ENCODE data around the gene CEMIP2.

Gene CEMIP2

DNA sequence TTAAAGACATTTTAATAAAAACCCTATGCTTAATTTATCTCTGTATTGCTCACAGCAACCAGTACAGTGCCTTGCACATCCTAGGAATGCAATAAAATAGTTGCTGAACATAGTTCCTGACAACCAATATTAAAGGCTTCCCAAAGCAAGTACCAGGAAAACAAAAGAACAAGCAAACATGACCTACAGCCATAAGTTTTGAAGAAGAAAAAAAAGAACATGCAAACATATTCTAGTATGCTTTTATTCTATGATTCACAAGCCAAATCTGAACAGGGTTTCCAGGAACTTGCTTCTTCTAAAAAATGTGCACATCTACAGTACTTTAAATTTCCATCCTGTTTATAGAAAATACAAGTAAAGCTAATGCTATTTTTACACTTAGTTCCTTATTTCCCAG is 4.5 kb downstream of the CEMIP2 start:
- Mint-ChIP-seq H3K27ac (peak overlapping the region; percentile 92), H3K9me3 (no peaks in the 10 kb centered on the region), H3K36me3 (peaks cover 9% of the 10 kb centered on the region), H3K4me3 (peak overlapping the region; percentile 95), H3K27me3 (no peaks in the 10 kb centered on the region), H3K4me1 (peaks cover 78% of the 10 kb centered on the region)

DNA sequence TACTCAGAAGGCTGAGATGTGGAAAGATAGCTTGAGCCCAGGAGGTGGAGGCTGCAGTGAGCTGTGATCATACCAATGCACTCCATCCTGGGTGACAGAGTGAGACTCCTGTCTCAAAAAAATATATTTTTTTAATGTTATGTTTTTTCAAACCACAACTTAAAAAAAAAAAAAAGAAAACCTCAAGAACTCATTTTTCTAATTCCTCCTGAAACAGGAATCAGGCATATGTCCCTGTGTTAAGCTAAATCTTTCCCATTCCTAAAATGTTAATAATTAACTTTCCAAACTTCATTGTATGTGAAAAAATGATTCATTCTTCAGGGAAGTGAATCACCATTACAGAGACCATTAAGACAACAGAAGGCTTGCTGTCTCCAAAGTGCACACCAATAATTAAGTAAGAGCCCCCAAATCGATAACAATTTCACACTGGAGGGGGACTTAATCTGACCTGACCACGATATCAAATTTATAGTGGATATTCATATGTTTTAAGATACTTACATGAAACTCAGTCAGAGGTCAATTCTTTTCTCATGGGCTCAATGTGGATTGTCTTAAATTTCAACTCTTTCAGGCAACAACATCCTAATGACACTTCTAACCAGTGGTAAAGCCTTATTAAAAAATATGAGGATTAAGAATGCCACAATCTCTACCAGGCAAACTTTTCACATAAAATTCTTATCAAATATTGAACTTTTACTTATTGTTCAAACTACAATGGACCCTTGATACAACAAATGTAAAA is 5.2 kb downstream of the CEMIP2 start:
- peak overlapping the region; percentile 95 for H3K4me3 Mint-ChIP-seq
- peak overlapping the region; percentile 92 for H3K27ac Mint-ChIP-seq
- peaks cover 85% of the 10 kb centered on the region for H3K4me1 Mint-ChIP-seq
- H3K27me3 Mint-ChIP-seq = no peaks in the 10 kb centered on the region
- no peaks in the 10 kb centered on the region for H3K9me3 Mint-ChIP-seq
- H3K36me3 Mint-ChIP-seq = peaks cover 10% of the 10 kb centered on the region

DNA sequence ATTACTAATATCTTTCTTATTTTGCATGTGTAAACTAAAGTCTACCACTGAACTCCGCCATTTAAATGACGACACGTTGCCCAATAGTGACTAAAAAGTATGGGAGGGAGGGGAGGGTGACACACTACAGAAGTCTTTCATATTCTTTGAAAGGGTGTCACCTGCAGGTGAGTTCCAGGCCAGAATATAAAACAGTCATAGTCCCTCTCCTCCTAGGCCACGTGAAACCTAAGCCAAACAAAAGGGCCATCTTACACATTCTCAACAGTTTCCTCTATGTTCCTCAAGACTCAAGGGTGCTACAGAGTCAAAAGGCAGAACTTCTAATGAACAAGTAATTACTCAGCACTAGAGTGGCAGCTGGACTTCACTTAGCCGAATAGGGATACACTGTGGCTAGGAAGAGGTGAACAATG is 6.4 kb downstream of the CEMIP2 start:
- Mint-ChIP-seq H3K36me3 (peaks cover 10% of the 10 kb centered on the region), H3K27ac (peak overlapping the region; percentile 62), H3K4me3 (peak overlapping the region; percentile 62), H3K9me3 (no peaks in the 10 kb centered on the region), H3K4me1 (peaks cover 92% of the 10 kb centered on the region), H3K27me3 (no peaks in the 10 kb centered on the region)

DNA sequence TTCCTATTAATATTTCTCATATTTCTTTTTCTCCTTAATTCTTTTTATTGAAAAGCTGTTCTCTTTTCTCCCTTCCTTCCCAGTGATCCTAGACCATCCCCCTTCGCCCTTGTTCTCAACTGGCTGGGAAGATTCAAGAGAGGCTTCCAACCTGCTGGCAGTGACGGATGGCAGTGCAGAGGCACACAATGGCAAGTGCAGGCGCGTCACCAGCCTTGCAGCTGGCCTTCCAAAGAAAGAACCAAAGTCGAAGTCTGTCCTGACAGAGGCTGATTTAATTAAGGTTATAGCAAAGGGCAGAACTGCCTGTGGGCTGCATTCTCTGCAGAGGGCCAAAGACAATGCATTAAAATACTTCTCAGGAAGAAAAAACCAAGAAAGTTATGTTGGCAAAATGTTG is 7.4 kb downstream of the CEMIP2 start:
- Mint-ChIP-seq H3K4me1 (peaks cover 96% of the 10 kb centered on the region), H3K27ac (peak overlapping the region; percentile 51), H3K27me3 (no peaks in the 10 kb centered on the region), H3K4me3 (peak overlapping the region; percentile 57), H3K36me3 (peaks cover 7% of the 10 kb centered on the region), H3K9me3 (no peaks in the 10 kb centered on the region)

DNA sequence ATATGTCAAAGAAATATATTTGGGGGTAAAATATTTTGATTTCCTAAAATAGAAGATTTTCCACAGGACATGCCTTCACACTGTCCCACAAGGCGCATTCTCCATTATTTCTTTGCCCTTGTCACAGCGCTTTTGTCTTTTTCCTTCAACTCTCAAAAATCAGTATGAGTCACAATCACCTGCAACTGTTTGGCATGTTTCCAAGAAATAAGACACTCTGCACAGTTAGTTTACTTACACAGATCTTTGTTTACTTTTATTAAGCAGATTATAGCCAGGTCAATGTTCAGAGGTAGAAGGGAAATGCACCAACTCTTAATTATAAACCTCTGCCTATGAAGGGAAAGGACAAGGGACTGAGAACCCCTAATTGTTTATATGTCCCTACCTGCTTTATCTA is 9.5 kb downstream of the CEMIP2 start:
- Mint-ChIP-seq H3K4me3 (peak overlapping the region; percentile 44), H3K4me1 (peaks cover 94% of the 10 kb centered on the region), H3K27me3 (no peaks in the 10 kb centered on the region), H3K9me3 (no peaks in the 10 kb centered on the region), H3K36me3 (peaks cover 5% of the 10 kb centered on the region), H3K27ac (peak overlapping the region; percentile 91)

DNA sequence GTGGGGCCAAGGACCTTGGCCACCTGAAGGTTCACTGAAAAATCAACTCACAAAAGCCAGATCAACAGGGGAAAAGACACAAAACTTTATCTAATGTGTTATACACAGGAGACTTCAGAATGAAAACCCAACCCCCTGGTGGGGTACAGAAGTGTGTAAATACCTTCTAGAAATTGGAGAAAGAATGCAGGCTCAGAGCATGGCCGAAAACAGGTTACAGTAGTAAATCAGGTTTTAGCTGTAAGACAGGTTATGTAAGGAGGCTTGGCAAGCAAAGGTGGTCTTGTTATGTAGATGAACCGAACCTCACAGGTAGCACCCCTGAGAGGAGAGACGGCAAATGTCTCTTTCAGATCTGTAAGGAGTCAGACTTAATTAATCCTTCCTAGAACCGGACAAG is 10.0 kb downstream of the CEMIP2 start:
- Mint-ChIP-seq H3K4me1 (peaks cover 91% of the 10 kb centered on the region), H3K4me3 (peak overlapping the region; percentile 19), H3K9me3 (no peaks in the 10 kb centered on the region)

DNA sequence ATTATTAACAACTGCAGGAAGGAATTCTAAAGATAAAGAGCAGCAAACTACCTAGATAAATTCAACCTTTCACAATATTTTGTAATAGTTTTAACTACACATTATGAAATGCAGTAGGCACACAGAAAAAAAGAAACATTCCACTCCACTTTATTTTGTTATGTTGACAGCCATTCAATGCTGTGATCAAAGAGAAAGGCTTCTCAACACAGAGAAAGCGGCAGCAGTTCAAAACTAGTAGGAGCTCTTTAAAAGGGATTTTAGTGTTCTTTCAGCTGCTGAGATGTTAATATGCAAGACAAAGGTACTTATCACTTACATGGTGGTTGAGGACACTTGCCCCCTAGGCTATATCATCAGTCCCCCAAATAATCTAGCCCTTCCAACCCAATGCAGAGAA is 11.6 kb downstream of the CEMIP2 start:
- H3K36me3 Mint-ChIP-seq = peaks cover 5% of the 10 kb centered on the region
- peak overlapping the region; percentile 38 for H3K4me3 Mint-ChIP-seq
- no peaks in the 10 kb centered on the region for H3K9me3 Mint-ChIP-seq
- peak overlapping the region; percentile 14 for H3K27ac Mint-ChIP-seq
- H3K27me3 Mint-ChIP-seq = no peaks in the 10 kb centered on the region
- peaks cover 90% of the 10 kb centered on the region for H3K4me1 Mint-ChIP-seq

More for the DNA sequence above, 10.0 kb downstream of the CEMIP2 start:
- Mint-ChIP-seq H3K27me3 (no peaks in the 10 kb centered on the region), H3K27ac (no peak overlapping the region), H3K36me3 (peaks cover 5% of the 10 kb centered on the region)

DNA sequence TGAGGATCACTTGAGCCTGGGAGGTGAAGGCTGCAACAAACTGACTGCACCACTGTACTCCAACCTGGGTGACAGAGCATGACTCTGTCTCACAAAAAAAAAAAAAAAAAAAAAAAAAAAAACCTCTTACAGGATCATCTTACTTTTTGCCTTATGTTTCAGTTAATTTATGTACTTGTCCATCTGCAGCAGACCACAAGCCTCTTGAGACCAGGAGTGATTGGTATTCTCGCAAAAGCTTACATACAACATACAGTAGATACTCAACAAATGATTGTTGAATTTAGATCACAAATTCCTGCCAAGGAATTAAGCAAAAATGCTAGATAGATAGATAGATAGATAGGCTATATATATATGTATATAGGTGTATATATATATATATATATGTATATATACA is 12.4 kb downstream of the CEMIP2 start:
- Mint-ChIP-seq H3K27me3 (no peaks in the 10 kb centered on the region), H3K4me3 (no peak overlapping the region), H3K27ac (no peak overlapping the region), H3K36me3 (peaks cover 8% of the 10 kb centered on the region), H3K4me1 (peaks cover 86% of the 10 kb centered on the region), H3K9me3 (no peaks in the 10 kb centered on the region)

DNA sequence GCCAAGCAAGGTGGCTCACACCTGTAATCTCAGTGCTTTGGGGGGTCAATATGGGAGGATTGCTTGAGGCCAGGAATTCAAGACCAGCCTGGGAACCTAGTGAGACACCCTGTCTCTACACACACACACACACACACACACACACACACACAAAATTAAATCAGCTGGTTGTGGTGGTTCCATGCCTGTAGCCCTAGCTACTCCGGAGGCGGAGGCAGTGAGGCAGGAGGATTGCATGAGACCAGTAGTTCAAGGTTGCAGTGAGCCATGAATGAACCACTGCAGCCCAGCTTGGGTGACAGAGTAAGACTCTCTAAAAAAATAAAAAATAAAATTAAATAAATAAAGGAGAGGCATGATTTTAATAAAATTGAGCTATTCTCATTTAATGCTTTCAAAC is 13.1 kb downstream of the CEMIP2 start:
- H3K36me3 Mint-ChIP-seq = peaks cover 8% of the 10 kb centered on the region
- H3K4me3 Mint-ChIP-seq = no peak overlapping the region
- no peaks in the 10 kb centered on the region for H3K27me3 Mint-ChIP-seq
- H3K9me3 Mint-ChIP-seq = no peaks in the 10 kb centered on the region
- H3K4me1 Mint-ChIP-seq = peaks cover 80% of the 10 kb centered on the region
- H3K27ac Mint-ChIP-seq = no peak overlapping the region

DNA sequence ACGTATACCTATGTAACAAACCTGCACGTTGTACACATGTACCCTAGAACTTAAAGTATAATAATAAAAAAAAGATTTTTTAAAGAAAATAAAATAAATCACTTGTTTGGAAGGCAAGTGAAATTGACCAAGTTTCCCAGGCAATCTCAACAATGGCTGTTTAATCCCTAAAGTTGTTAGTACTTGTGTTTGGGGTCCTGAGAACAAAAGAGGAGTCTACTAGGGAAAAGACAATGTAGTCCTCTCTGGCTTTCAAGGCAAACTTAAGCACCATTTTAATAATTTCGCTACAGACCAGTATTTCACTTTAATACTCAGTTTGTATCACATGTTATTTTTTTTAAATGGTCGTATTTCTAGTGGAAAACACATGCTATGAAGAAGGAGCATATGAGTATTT is 14.2 kb downstream of the CEMIP2 start:
- H3K27me3 Mint-ChIP-seq = no peaks in the 10 kb centered on the region
- H3K36me3 Mint-ChIP-seq = peaks cover 8% of the 10 kb centered on the region
- H3K27ac Mint-ChIP-seq = no peak overlapping the region
- peaks cover 74% of the 10 kb centered on the region for H3K4me1 Mint-ChIP-seq
- H3K4me3 Mint-ChIP-seq = no peak overlapping the region
- H3K9me3 Mint-ChIP-seq = no peaks in the 10 kb centered on the region

DNA sequence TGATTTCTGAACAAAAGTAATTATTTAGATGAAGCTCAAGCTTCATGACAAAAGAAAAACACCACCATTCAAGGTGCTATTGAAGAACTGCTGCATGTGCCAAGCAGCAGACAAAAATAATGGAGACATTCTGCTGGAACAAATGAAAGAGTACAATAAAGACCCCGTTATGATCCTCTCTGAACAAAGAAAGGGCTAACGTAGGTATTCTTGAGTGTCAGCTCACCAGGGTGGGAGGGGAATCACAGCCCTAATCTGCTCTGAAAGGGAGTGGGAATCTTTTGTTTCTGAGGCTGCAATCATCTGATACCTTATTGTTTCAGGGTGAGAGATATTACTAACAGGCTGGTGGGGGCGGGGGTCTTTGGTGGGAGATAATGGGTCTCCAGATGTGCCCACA is 15.4 kb downstream of the CEMIP2 start:
- Mint-ChIP-seq H3K4me3 (no peak overlapping the region), H3K36me3 (peaks cover 13% of the 10 kb centered on the region), H3K9me3 (no peaks in the 10 kb centered on the region), H3K27ac (peak overlapping the region; percentile 65), H3K4me1 (peaks cover 70% of the 10 kb centered on the region), H3K27me3 (no peaks in the 10 kb centered on the region)

DNA sequence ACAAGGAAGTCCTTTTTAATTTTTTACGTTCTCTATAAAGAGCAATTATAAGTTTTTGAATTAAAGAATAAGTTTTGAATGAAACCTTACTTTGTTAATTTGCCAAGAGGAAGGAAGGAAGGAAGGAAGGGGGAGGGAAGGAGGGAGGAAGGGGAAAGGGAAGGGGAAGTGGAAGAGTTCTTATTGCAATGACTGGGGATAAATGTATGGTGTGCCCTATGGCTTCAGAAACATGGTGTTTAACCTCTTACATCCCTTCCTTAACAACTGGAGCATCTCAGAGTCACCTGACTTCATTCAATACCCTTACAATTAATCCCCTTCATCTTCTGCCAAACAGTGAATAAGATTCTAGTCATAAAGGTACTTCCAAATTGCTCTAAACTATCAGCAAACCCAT is 16.0 kb downstream of the CEMIP2 start:
- peaks cover 70% of the 10 kb centered on the region for H3K4me1 Mint-ChIP-seq
- H3K9me3 Mint-ChIP-seq = no peaks in the 10 kb centered on the region
- H3K36me3 Mint-ChIP-seq = peaks cover 14% of the 10 kb centered on the region
- no peaks in the 10 kb centered on the region for H3K27me3 Mint-ChIP-seq
- H3K4me3 Mint-ChIP-seq = no peak overlapping the region
- H3K27ac Mint-ChIP-seq = peak overlapping the region; percentile 48

DNA sequence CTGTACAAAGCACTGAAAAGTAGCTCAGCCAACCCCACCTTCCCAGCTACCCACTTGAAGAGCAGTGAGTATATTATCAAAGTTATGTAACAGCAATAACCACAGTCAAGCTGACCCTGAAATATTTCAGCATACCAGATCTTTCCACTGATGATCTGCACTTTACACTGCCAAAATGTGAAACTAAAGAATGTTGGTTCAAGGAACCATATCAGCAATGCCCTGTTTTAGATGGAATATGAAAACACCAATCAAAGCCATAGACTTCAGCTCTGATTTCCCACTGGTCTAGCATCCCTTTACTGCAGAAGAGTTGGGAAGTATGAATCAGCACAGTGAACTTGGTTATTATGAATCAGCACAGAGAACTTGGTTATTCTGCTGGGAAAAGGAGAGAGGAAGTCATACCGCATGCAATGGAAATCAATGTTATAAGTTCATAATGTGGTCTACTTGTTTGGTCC is 20.0 kb downstream of the CEMIP2 start:
- Mint-ChIP-seq H3K4me1 (peaks cover 52% of the 10 kb centered on the region), H3K36me3 (peaks cover 23% of the 10 kb centered on the region), H3K4me3 (peak overlapping the region; percentile 9), H3K9me3 (no peaks in the 10 kb centered on the region), H3K27ac (peak overlapping the region; percentile 76), H3K27me3 (no peaks in the 10 kb centered on the region)

DNA sequence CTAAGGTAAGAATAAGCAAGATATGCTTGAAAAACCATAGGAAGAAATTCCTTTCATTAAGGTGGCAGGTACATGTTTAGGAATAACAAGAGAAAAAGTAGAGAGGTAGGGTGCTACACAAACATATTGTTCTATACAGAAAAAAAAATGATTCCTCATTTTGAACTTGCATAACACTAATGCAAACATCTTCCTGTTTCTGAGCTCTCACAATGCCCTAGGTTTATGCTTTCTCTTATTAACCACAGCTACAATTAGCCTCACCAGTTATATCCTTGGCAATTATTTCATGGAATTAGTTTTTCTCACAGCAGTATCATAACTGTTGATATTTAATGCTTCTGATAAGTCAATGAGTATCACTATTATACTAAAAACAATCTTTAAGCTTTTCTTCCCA is 20.7 kb downstream of the CEMIP2 start:
- Mint-ChIP-seq H3K4me3 (no peak overlapping the region), H3K27ac (no peak overlapping the region), H3K27me3 (no peaks in the 10 kb centered on the region), H3K9me3 (no peaks in the 10 kb centered on the region), H3K4me1 (peaks cover 50% of the 10 kb centered on the region), H3K36me3 (peaks cover 23% of the 10 kb centered on the region)

DNA sequence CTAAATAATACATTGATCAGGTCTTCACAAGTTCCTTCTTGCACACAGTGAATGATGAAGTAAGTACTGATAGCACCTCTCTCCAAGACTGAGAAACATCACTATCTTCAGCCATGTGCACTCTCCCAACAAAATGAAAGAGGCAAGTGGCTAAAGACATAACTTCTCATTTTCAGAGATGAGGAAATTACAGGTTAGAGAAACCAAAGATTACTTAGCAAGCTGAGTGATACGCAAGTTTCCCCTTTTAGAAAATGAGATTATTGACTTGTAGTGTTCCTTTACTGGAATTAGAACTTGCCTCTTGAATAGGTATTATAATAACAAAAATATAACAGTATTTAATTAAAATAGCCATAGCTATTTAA is 21.6 kb downstream of the CEMIP2 start:
- H3K4me1 Mint-ChIP-seq = peaks cover 51% of the 10 kb centered on the region

DNA sequence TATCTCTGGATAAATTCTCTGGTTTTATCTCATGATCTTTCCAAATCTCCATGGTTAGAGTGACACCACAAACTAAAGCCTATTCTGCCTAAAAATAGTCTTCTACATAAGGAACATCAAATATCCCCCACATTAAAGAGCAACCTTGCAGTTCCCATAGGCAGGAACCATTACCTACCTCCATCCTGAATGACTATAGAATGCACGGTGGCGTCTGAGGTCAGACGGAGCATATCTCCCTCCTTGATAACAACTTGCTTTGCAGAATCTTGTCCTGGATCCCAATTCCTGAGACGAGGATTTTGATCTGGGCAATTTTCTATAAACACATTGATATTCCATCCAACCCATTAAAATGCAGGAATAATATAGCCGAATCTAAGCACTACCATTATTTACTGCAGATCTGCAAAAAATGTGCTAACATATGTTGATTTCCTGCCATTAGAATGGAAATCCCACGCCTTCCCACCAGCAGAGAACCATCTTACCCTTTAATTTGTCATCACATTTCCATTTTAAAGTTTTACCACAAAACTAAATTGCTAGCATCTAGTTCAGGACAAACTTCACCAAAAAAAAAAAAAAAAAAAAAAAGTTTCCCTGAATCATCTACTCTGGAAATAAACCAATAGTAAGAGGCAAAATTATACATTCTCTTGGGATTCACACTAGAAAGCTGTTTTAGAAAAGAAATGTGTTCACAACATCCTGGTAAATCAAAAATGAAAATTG is 22.1 kb downstream of the CEMIP2 start:
- H3K36me3 Mint-ChIP-seq = peaks cover 23% of the 10 kb centered on the region
- peaks cover 49% of the 10 kb centered on the region for H3K4me1 Mint-ChIP-seq
- no peaks in the 10 kb centered on the region for H3K9me3 Mint-ChIP-seq
- no peaks in the 10 kb centered on the region for H3K27me3 Mint-ChIP-seq
- H3K4me3 Mint-ChIP-seq = no peak overlapping the region
- H3K27ac Mint-ChIP-seq = peak overlapping the region; percentile 35

More for the DNA sequence above, 21.6 kb downstream of the CEMIP2 start:
- H3K4me3 Mint-ChIP-seq = no peak overlapping the region
- peak overlapping the region; percentile 35 for H3K27ac Mint-ChIP-seq
- no peaks in the 10 kb centered on the region for H3K9me3 Mint-ChIP-seq
- no peaks in the 10 kb centered on the region for H3K27me3 Mint-ChIP-seq
- peaks cover 24% of the 10 kb centered on the region for H3K36me3 Mint-ChIP-seq

Data from activated naive CD4-positive, alpha-beta T cell treated with anti-CD3 and anti-CD28 coated beads, Interleukin-2, amount 50 U/mL, for 24 hours (primary cell).